LNCAP (cell line): ENCODE measurements around the gene FAM227A.
A peak's percentile ranks its signal among the peaks of the same experiment; 100 is the strongest.

Experiments
- TF ChIP-seq, protein P1 (sequence below): fragments of 450-650 bp; IDR thresholded peaks from 2 replicates; pipeline ENCODE4 v1.5.1; 2017; ENCODE audit warnings: mild to moderate bottlenecking

Gene FAM227A

GRCh38 chr22:38601221-38601764 is 54.9 kb downstream of the FAM227A start:
- TF ChIP-seq, protein P1, sequence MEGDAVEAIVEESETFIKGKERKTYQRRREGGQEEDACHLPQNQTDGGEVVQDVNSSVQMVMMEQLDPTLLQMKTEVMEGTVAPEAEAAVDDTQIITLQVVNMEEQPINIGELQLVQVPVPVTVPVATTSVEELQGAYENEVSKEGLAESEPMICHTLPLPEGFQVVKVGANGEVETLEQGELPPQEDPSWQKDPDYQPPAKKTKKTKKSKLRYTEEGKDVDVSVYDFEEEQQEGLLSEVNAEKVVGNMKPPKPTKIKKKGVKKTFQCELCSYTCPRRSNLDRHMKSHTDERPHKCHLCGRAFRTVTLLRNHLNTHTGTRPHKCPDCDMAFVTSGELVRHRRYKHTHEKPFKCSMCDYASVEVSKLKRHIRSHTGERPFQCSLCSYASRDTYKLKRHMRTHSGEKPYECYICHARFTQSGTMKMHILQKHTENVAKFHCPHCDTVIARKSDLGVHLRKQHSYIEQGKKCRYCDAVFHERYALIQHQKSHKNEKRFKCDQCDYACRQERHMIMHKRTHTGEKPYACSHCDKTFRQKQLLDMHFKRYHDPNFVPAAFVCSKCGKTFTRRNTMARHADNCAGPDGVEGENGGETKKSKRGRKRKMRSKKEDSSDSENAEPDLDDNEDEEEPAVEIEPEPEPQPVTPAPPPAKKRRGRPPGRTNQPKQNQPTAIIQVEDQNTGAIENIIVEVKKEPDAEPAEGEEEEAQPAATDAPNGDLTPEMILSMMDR = no peak

DNA sequence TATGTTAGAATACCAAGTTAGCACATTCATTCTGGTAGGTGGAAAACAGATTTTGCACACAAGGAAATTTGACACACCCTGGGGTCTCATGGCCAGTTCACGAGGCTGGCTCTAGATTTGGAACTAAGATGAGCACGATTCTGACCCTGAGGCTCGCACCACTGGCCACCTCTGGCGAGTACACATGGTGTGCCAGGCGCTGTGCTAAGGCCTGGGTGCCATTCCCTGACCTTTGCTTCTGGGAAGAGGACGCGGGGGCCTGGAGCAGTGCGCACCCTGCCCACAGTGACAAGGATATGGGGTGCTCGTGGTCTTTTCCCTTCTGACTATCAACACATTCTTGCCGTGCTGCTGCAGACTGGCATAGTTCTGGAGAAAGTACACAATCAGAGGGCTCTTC is 56.7 kb downstream of the FAM227A start:
- TF ChIP-seq, protein P1 = no peak

GRCh38 chr22:38578505-38578904 is 77.7 kb downstream of the FAM227A start:
- TF ChIP-seq, protein P1 = no peak

- TF ChIP-seq, protein P1 = peak; percentile 65
Measured at GRCh38 chr22:38572065-38572464, 84.1 kb downstream of the FAM227A start.

GRCh38 chr22:38570779-38571364 is 85.3 kb downstream of the FAM227A start:
- TF ChIP-seq, protein P1 = no peak

DNA sequence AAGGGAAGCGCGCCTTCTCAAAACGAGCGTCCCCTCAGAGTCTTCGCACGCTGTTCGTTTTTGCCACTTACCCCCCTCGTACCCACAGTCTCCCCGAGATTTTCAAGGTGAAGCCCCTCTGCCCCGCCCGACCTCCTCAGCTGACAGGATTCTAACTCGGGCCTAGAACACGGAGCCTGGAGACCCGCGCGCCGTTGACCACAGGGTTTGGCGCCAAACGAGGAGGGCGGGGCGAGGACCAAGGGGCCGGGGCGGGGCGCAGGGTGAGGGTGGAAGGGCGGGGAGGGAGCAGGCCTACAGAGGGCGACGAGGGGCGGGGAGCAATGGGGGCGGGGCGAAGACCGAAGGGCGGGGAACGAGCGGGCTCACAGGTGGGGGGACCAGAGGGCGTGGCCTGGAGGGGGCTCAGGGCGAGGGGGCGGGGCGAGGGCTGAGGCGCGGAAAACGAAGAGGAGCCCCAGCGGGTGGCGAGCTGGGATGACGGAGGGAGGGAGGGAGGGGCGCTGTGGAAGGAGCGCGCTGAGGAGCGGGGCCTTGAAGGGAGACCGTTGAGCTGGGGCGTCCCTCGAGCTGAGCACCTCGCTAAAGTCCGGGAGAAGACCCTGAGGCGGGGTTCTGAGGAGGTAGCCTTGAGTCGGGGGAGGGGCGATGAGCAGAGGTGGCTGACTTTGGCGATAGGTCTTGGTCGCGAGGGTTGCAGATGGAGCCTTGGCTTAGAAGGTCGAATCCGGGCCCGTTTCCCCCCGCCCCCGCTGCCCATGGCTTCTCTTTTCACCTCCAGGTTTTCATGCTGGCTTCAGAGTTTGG is 86.0 kb downstream of the FAM227A start, which contains the start of gene DMC1:
TSS of gene DMC1 (minus strand) at position 212 of the 807 bp plus-strand sequence. CDS start 1,927 bp downstream, outside the sequence.
- TF ChIP-seq, protein P1 = no peak

GRCh38 chr22:38569181-38569971 is 86.8 kb downstream of the FAM227A start:
- TF ChIP-seq, protein P1 = no peak
